HG03521 (cell line): ENCODE measurements around the gene RMP24.
A peak's percentile ranks its signal among the peaks of the same experiment; 100 is the strongest.
"Not testable (repeated sequence)": the region's sequence is repeated elsewhere in the genome, so short reads cannot be mapped to it uniquely, and the experiment has no call there.

Source experiments
- ATAC-seq: cut with Tn5 transposase; IDR thresholded peaks from one replicate; pipeline ENCODE4 v1.9.1; 2021; ENCODE audit warnings: mild to moderate bottlenecking, moderate library complexity; ENCODE audit not compliant: unreplicated experiment

RMP24 gene

DNA sequence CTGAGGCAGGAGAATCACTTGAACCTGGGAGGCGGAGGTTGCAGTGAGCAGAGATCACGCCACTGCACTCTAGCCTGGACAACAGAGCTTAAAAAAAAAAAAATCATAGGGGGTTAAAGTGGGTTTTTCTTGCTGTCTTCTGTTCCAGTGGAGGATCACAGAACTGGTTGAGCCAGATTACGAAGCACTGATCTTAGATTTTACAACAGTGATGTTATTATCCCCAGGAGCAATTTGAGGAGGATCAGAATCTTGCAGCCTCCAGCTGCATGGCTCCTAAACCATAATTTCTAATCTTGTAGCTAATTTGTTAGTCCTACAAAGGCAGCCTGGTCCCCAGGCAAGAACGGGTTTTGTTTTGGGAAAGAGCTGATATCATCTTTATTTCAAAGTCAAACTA lies 4.6 kb upstream of the RMP24 start:
- ATAC-seq: not testable (repeated sequence)

DNA sequence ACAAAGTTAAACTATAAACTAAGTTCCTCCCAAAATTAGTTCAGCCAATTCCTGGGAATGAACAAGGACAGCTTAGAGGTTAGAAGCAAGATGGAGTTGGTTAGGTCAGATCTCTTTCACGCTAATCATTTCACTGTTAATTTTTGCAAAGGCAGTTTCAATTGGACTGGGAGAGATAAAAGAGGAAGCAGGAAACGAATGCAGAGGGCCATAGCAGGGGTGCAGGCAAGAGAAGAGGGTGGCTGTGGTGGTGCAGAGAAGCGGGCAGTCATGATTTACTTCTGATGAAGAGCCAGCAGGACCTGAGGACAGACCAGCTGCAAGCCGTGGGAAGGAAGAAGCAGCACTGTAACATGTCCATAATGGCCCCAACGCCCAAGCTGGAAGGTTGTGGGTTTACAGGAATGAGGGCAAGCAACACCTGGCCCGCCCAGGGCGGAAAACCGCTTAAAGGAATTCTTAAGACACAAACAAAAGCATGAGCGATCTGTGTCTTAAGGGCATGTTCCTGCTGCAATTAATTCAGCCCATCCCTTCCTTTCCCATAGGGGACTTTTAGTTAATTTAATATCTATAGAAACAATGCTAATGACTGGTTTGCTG lies 4.1 kb upstream of the RMP24 start:
- ATAC-seq: no peak

DNA sequence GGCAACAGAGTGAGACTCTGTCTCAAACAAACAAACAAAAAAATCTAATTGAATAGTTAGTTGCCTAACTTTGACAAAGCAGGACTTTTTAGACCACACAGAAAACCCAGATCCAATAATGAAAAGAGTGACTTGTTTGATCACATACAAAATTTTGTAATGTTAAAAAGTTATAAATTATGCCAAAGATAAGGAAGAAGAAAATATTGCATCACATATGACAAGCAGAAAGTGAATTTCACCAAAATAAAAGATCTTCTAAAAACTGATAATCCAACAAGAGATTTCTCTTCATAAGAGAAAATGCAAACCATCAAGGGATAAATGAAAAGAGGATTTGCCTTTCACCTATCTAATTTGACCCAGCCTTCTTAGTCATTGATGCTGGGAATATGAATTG lies 2.8 kb upstream of the RMP24 start:
- ATAC-seq: no peak

DNA sequence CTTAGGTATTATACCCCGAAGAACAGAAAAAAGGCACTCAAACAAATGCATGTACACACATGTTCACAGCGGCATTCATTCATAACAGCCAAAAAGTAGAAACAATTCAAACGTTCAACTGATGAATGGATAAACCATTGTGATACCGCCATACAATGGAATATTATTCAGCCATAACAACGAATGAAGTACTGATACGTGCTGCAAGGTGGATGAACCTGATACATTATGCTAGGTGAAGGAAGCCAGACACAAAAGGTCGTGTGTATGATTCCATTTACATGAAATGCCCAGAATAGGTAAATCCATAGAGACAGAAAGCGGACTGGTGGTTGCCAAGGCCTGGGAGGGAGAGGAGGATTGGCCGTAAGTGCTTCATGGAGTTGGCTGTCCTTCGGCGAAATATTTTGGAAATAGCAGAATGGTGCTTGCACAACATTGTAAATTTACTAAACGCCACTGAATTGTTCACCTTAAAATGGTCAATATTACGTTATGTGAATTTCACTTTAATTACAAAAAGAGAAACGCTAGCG lies 750 bp upstream of the RMP24 start:
- ATAC-seq: no peak

- no peak for ATAC-seq
Observed at GRCh38 chr18:35973650-35974049, 1.2 kb downstream of the RMP24 start.

- no peak for ATAC-seq
Observed at GRCh38 chr18:35974181-35974580, 1.7 kb downstream of the RMP24 start.

DNA sequence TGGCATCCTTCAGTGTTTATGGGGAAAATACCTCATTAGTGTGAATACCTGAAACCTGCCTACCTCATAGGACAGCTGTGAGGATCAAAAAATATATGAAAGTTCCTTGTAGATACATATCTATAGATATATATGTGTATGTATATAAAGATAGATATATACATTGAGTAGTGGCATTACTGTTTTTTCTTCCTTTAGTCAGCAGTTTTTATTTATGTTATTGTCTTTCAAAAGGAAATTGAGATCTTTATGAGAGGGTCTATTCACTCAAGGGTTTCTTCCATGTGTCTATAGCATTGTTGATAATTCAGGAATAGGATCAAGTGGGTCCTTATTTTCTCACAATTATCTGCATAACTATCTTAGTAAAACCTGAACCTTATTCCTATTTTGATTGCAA lies 6.6 kb downstream of the RMP24 start:
- ATAC-seq: no peak

- no peak for ATAC-seq
Observed at GRCh38 chr18:35982409-35983114, 10.1 kb downstream of the RMP24 start.

- ATAC-seq: no peak
Observed at GRCh38 chr18:35983147-35983546, 10.7 kb downstream of the RMP24 start.

GRCh38 chr18:35983818-35984217 lies 11.3 kb downstream of the RMP24 start:
- no peak for ATAC-seq

GRCh38 chr18:35991696-35992095 lies 19.2 kb downstream of the RMP24 start:
- no peak for ATAC-seq

DNA sequence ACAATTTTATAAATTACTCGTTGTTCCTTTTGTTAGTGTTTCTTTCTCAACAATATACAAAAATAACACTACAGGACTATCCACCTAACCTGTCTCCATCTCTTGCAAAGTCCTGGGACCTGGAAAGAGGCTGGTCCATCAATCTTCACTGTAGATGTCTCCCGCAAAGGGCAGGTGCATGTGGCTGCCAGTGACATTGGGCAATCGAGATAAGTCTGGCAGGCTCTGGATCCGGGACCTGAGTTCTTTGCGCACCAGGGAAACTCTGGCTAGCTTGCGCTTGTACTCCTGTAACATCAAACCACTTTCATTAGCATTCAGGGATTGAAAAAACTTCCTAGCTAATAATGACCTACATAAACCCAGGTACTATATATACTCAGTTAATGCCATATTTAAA lies 20.5 kb downstream of the RMP24 start:
- no peak for ATAC-seq

GRCh38 chr18:35998967-35999366 lies 26.5 kb downstream of the RMP24 start:
- no peak for ATAC-seq

- no peak for ATAC-seq
Observed at GRCh38 chr18:35999925-36000324, 27.4 kb downstream of the RMP24 start.

GRCh38 chr18:36006997-36007396 lies 34.5 kb downstream of the RMP24 start:
- ATAC-seq: no peak

GRCh38 chr18:36009214-36009613 lies 36.7 kb downstream of the RMP24 start:
- ATAC-seq: no peak

DNA sequence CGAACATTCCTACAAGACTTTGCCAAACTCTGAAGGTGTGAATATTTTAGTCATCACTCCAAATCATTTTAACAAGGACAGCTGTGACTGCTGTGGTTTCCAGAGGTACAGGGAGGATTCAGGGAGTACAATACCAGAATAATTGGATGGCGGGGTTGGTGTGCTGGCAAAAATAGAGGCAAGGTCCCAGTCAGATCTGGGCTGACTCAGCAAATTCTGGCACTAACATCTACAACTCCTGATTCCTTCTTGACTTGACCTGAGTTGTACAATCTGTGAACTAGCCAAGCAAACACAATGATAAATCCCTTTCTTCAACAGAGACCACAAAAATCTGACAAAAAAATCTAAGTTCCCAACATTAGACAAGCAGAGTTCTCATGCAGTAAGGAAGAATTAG lies 40.4 kb downstream of the RMP24 start:
- no peak for ATAC-seq

- ATAC-seq: peak; percentile 83
Observed at GRCh38 chr18:36015629-36016028, 43.1 kb downstream of the RMP24 start.

GRCh38 chr18:36017232-36017631 lies 44.8 kb downstream of the RMP24 start:
- no peak for ATAC-seq

- no peak for ATAC-seq
Observed at GRCh38 chr18:36020174-36020711, 47.8 kb downstream of the RMP24 start.

- no peak for ATAC-seq
Observed at GRCh38 chr18:36023336-36023735, 50.9 kb downstream of the RMP24 start.

DNA sequence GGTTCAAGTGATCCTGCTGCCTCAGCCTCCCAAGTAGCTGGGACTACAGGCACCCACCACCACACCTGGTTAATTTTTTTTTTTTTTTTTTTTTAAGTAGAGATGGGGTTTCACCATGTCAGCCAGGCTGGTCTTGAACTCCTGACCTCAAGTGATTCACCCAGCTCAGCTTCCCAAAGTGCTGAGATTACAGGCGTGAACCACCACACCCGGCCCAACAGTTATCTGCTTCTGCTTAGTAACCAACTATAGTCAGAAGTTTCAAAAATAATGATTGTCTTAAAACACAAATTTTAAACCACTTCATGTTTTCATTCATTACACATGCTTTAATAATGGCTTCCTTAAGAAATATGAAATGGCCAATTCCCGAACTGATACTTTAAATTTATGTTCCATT lies 51.8 kb downstream of the RMP24 start:
- not testable (repeated sequence) for ATAC-seq
